NCI-H748 (cell line): ENCODE data around the gene ADCY10.
"Not testable (repeated sequence)": the region's sequence is repeated elsewhere in the genome, so short reads cannot be mapped to it uniquely, and the experiment has no call there.

Source experiments
- DNase-seq: peaks from one replicate; lab custom pipeline; 2025; ENCODE audit not compliant: unreplicated experiment; lab: John Stamatoyannopoulos, UW

The ADCY10 gene

GRCh38 chr1:167913895-167914496 is at the start of gene ADCY10:
Gene ADCY10 (minus strand): TSS chr1:167914134. CDS start chr1:167905140, 8,994 bp downstream.
- peak; percentile 31 for DNase-seq

- DNase-seq: no peak
Measured at GRCh38 chr1:167957710-167958109, 43.8 kb upstream of the ADCY10 start.

GRCh38 chr1:167955915-167956314 is 42.0 kb upstream of the ADCY10 start:
- no peak for DNase-seq

- DNase-seq: no peak
Measured at GRCh38 chr1:167950569-167950968, 36.6 kb upstream of the ADCY10 start.

GRCh38 chr1:167949785-167950184 is 35.9 kb upstream of the ADCY10 start:
- no peak for DNase-seq

GRCh38 chr1:167947733-167948132 is 33.8 kb upstream of the ADCY10 start:
- DNase-seq: no peak

GRCh38 chr1:167943541-167943940 is 29.6 kb upstream of the ADCY10 start:
- DNase-seq: no peak

GRCh38 chr1:167940264-167940663 is 26.3 kb upstream of the ADCY10 start:
- DNase-seq: no peak

- DNase-seq: peak; percentile 23
Measured at GRCh38 chr1:167938080-167938636, 24.2 kb upstream of the ADCY10 start.

- no peak for DNase-seq
Measured at GRCh38 chr1:167937709-167938010, 23.7 kb upstream of the ADCY10 start.

GRCh38 chr1:167936930-167937708 is 23.2 kb upstream of the ADCY10 start, which contains the start of gene MPC2:
Gene MPC2 (minus strand): TSS chr1:167937072. CDS start chr1:167935841, 1,231 bp downstream.
- DNase-seq: peak; percentile 81

GRCh38 chr1:167936068-167936929 is 22.4 kb upstream of the ADCY10 start, which contains the start of gene DCAF6:
Gene DCAF6 (plus strand): TSS chr1:167936683. CDS start chr1:167936912, 229 bp downstream.
- peak; percentile 99 for DNase-seq

- peak; percentile 76 for DNase-seq
Measured at GRCh38 chr1:167935216-167936067, 21.5 kb upstream of the ADCY10 start.

GRCh38 chr1:167934426-167935215 is 20.7 kb upstream of the ADCY10 start:
- DNase-seq: peak; percentile 43

GRCh38 chr1:167933788-167934187 is 19.9 kb upstream of the ADCY10 start:
- no peak for DNase-seq

- no peak for DNase-seq
Measured at GRCh38 chr1:167929725-167930124, 15.8 kb upstream of the ADCY10 start.

GRCh38 chr1:167928919-167929318 is 15.0 kb upstream of the ADCY10 start:
- not testable (repeated sequence) for DNase-seq

GRCh38 chr1:167928457-167928852 is 14.5 kb upstream of the ADCY10 start:
- DNase-seq: no peak

GRCh38 chr1:167927046-167927754 is 13.3 kb upstream of the ADCY10 start:
- no peak for DNase-seq
